H1 (cell line): Measurements from ENCODE around the gene MTRFR. TPM values are rescaled to one million over a fixed set of nuclear protein-coding genes. Genes with fewer than 3 reads are reported as not detected.

Source experiments
- CTCF ChIA-PET: fragments of 300-600 bp; sonication (Branson Sonifier 250); formaldehyde crosslinking; loops from one replicate; lab custom pipeline; 2021; ENCODE audit not compliant: partially characterized antibody; lab: Charles Lee
- POLR2A ChIA-PET: fragments of 300-600 bp; sonication (Branson Sonifier 250); formaldehyde crosslinking; loops from one replicate; lab custom pipeline; 2021; ENCODE audit warnings: inconsistent platforms; ENCODE audit not compliant: partially characterized antibody; lab: Charles Lee
- DNase-seq, 2 experiments: peaks; one replicate each; pipeline versions ENCODE4 v3.0.0 to v3.0.0-alpha.2; 2010 to 2022; ENCODE audit warnings: low spot score in 2 of 2, low read depth in 1 of 2, mixed read lengths in 1 of 2
- FAIRE-seq: peaks from 2 replicates; lab custom pipeline; 2011; peaks lifted over from hg19 to GRCh38; lab: Jason Lieb, UNC
- H2AFZ ChIP-seq: 2 replicates; pipeline ENCODE4 v1.8.1; 2012; ENCODE audit warnings: low read length, inconsistent platforms
- H2AK5ac ChIP-seq: 2 replicates; pipeline ENCODE4 v1.6.1; 2013; ENCODE audit warnings: low read depth, low read length
- H2BK120ac ChIP-seq: replicated peaks from 2 replicates; pipeline ENCODE3; 2013; ENCODE audit warnings: low read depth, low read length, inconsistent platforms
- H2BK12ac ChIP-seq: 2 replicates; pipeline ENCODE4 v1.6.1; 2013; ENCODE audit warnings: low read depth, low read length
- H2BK15ac ChIP-seq: 2 replicates; pipeline ENCODE4 v1.6.1; 2013; ENCODE audit warnings: low read length
- H2BK20ac ChIP-seq: 2 replicates; pipeline ENCODE4 v1.6.1; 2013; ENCODE audit warnings: low read length
- H2BK5ac ChIP-seq: 2 replicates; pipeline ENCODE4 v1.6.1; 2013; ENCODE audit warnings: low read depth, low read length
- H3K14ac ChIP-seq: 2 replicates; pipeline ENCODE4 v1.6.1; 2013; ENCODE audit warnings: inconsistent platforms; ENCODE audit not compliant: insufficient read length
- H3K18ac ChIP-seq: 2 replicates; pipeline ENCODE4 v1.6.1; 2013; ENCODE audit warnings: low read length; ENCODE audit errors: extremely low read depth
- H3K23ac ChIP-seq: 2 replicates; pipeline ENCODE4 v1.6.1; 2013; ENCODE audit warnings: inconsistent platforms; ENCODE audit not compliant: insufficient read length
- H3K23me2 ChIP-seq: 2 replicates; pipeline ENCODE4 v1.6.1; 2013; ENCODE audit warnings: low read depth, low read length
- H3K27ac ChIP-seq: 2 replicates; pipeline ENCODE4 v1.6.1; 2011; ENCODE audit warnings: low read depth, low read length, inconsistent platforms
- H3K27me3 ChIP-seq, 4 experiments: replicated peaks in 1 of 4; 1 replicate in 1 of 4; 2 replicates in 3 of 4; pipeline versions ENCODE4 v1.6.1 to v1.8.1; 2011 to 2013; ENCODE audit warnings: low read length in 3 of 4, mild to moderate bottlenecking in 3 of 4, inconsistent platforms in 2 of 4, mixed read lengths in 2 of 4, moderate library complexity in 1 of 4; ENCODE audit not compliant: control insufficient read depth in 3 of 4, insufficient read depth in 3 of 4; ENCODE audit errors: extremely low read depth in 1 of 4
- H3K36me3 ChIP-seq, 4 experiments: 2 replicates each; pipeline versions ENCODE4 v1.6.1 to v1.8.1; 2011 to 2013; ENCODE audit warnings: mild to moderate bottlenecking in 4 of 4, low read length in 3 of 4, moderate library complexity in 2 of 4, control low read depth in 1 of 4, inconsistent platforms in 1 of 4; ENCODE audit not compliant: insufficient read depth in 4 of 4, control insufficient read depth in 2 of 4
- H3K4ac ChIP-seq: replicated peaks from 2 replicates; pipeline ENCODE3; 2013; ENCODE audit warnings: low read length, low read depth, mixed read lengths, inconsistent platforms; ENCODE audit not compliant: insufficient read length
- H3K4me1 ChIP-seq, 4 experiments: replicated peaks in 1 of 4; 1 replicate in 1 of 4; 2 replicates in 3 of 4; pipeline versions ENCODE4 v1.6.1 to v1.8.1; 2011 to 2013; ENCODE audit warnings: low read length in 3 of 4, inconsistent platforms in 2 of 4, mixed read lengths in 1 of 4; ENCODE audit not compliant: insufficient read depth in 4 of 4, control insufficient read depth in 3 of 4
- H3K4me2 ChIP-seq, 2 experiments: 2 replicates each; pipeline versions ENCODE4 v1.6.1 to v1.8.1; 2011 to 2013; ENCODE audit warnings: low read depth in 2 of 2, low read length in 2 of 2, control low read depth in 1 of 2, inconsistent platforms in 1 of 2, mild to moderate bottlenecking in 1 of 2; ENCODE audit not compliant: insufficient read depth in 1 of 2
- H3K4me3 ChIP-seq, 4 experiments: fragments of 200-600, 300-600 bp in 1 of 4; sonication (generic), shearing (Covaris generic), sonication (Bioruptor Twin) in 1 of 4; 2 replicates each; pipeline versions ENCODE4 v1.5.1 to v1.8.1; 2011 to 2016; ENCODE audit warnings: low read length in 4 of 4, low read depth in 3 of 4, control low read depth in 2 of 4, inconsistent platforms in 2 of 4, mild to moderate bottlenecking in 2 of 4, mixed read lengths in 1 of 4, moderate library complexity in 1 of 4; ENCODE audit not compliant: insufficient read depth in 2 of 4; ENCODE audit errors: extremely low read depth in 1 of 4
- H3K56ac ChIP-seq: replicated peaks from 2 replicates; pipeline ENCODE3; 2013; ENCODE audit warnings: low read depth, mild to moderate bottlenecking, mixed read lengths, low read length, inconsistent platforms; ENCODE audit not compliant: insufficient read length
- H3K79me1 ChIP-seq: 2 replicates; pipeline ENCODE4 v1.6.1; 2013; ENCODE audit warnings: low read depth, low read length, control low read depth
- H3K79me2 ChIP-seq, 2 experiments: 2 replicates each; pipeline versions ENCODE4 v1.6.1 to v1.8.1; 2012 to 2013; ENCODE audit warnings: low read length in 2 of 2, mild to moderate bottlenecking in 2 of 2, inconsistent platforms in 1 of 2; ENCODE audit not compliant: insufficient read depth in 2 of 2, control insufficient read depth in 1 of 2
- H3K9ac ChIP-seq, 4 experiments: replicated peaks in 1 of 4; 1 replicate in 1 of 4; 2 replicates in 3 of 4; pipeline versions ENCODE4 v1.6.1 to v1.8.1; 2011 to 2013; ENCODE audit warnings: low read depth in 3 of 4, low read length in 3 of 4, control low read depth in 2 of 4, mild to moderate bottlenecking in 2 of 4, moderate library complexity in 2 of 4, inconsistent platforms in 1 of 4; ENCODE audit errors: extremely low read depth in 1 of 4
- H3K9me3 ChIP-seq, 2 experiments: 2 replicates each; pipeline versions ENCODE4 v1.6.1 to v1.8.1; 2012 to 2013; ENCODE audit warnings: mild to moderate bottlenecking in 2 of 2, moderate library complexity in 2 of 2, control low read depth in 1 of 2, inconsistent platforms in 1 of 2, low read depth in 1 of 2, low read length in 1 of 2, mixed read lengths in 1 of 2; ENCODE audit not compliant: insufficient read depth in 2 of 2
- H4K20me1 ChIP-seq, 2 experiments: replicated peaks in 1 of 2; 2 replicates each; pipeline versions ENCODE3 to v1.8.1; 2011 to 2013; ENCODE audit warnings: inconsistent platforms in 2 of 2, low read length in 2 of 2, mild to moderate bottlenecking in 1 of 2; ENCODE audit not compliant: insufficient read depth in 2 of 2, control insufficient read depth in 1 of 2
- H4K5ac ChIP-seq: 2 replicates; pipeline ENCODE4 v1.6.1; 2013; ENCODE audit warnings: low read length, low read depth, mixed read lengths, inconsistent platforms; ENCODE audit not compliant: insufficient read length
- H4K8ac ChIP-seq: 2 replicates; pipeline ENCODE4 v1.8.0; 2013; ENCODE audit warnings: mild to moderate bottlenecking, moderate library complexity, low read length, inconsistent platforms; ENCODE audit not compliant: insufficient read depth; ENCODE audit errors: extremely low read depth
- H4K91ac ChIP-seq: replicated peaks from 2 replicates; pipeline ENCODE3; 2013; ENCODE audit warnings: low read length, mixed read lengths, inconsistent platforms; ENCODE audit not compliant: insufficient read length
- ASH2L ChIP-seq: fragments of 200-600, 300-600 bp; sonication (generic); IDR thresholded peaks from one replicate; pipeline ENCODE4 v1.7.1; 2017; ENCODE audit warnings: low read length
- ATF2 ChIP-seq: IDR thresholded peaks from 2 replicates; pipeline ENCODE4 v1.6.1; 2012; ENCODE audit warnings: low read length, inconsistent platforms
- BACH1 ChIP-seq: IDR thresholded peaks from 2 replicates; pipeline ENCODE4 v1.6.1; 2012; ENCODE audit warnings: low read length, improper control_type of control experiment
- CBX5 ChIP-seq: fragments of 300-800, 300-1000 bp; sonication (generic); IDR thresholded peaks from 2 replicates; pipeline ENCODE4 v1.7.1; 2016; ENCODE audit warnings: antibody characterized with exemption, low read length, low read depth
- E2F6 ChIP-seq: IDR thresholded peaks from 2 replicates; pipeline ENCODE4 v1.6.1; 2012; ENCODE audit warnings: inconsistent platforms
- RAD21 ChIP-seq, 2 experiments: IDR thresholded peaks in 1 of 2; conservative IDR thresholded peaks in 1 of 2; 2 replicates each; pipeline ENCODE4 v1.6.1; 2011; ENCODE audit warnings: low read depth in 2 of 2, low read length in 2 of 2, improper control_type of control experiment in 1 of 2, inconsistent platforms in 1 of 2, mild to moderate bottlenecking in 1 of 2, moderate library complexity in 1 of 2
- RBBP5 ChIP-seq: IDR thresholded peaks from 2 replicates; pipeline ENCODE4 v1.7.1; 2012; ENCODE audit warnings: low read depth, mild to moderate bottlenecking, inconsistent platforms, low read length, moderate library complexity, borderline replicate concordance
- RFX5 ChIP-seq: IDR thresholded peaks from 2 replicates; pipeline ENCODE4 v1.6.1; 2011; ENCODE audit warnings: low read depth, low read length, improper control_type of control experiment, borderline replicate concordance
- SAP30 ChIP-seq: fragments of 300-600 bp; sonication (generic); IDR thresholded peaks from 2 replicates; pipeline ENCODE4 v1.7.1; 2012; ENCODE audit warnings: low read length, moderate library complexity, mild to moderate bottlenecking, inconsistent platforms; ENCODE audit not compliant: insufficient read depth, insufficient replicate concordance
- SP1 ChIP-seq: IDR thresholded peaks from 2 replicates; pipeline ENCODE4 v1.6.1; 2011; ENCODE audit warnings: low read depth, low read length
- WGBS, 2 experiments: shearing (Covaris generic) in 1 of 2; methylation state at CpG; one replicate each; pipeline versions ENCODE4 v1.1.6 to v1.1.7; 2013 to 2015; ENCODE audit warnings: low lambda C conversion rate in 2 of 2, mixed read lengths in 2 of 2, inconsistent platforms in 1 of 2, low coverage in 1 of 2, missing lambda C conversion rate in 1 of 2; ENCODE audit not compliant: insufficient replicate concordance in 2 of 2, insufficient coverage in 1 of 2, insufficient read length in 1 of 2; ENCODE audit errors: extremely low coverage in 1 of 2, missing lambda C conversion rate in 1 of 2; 5-methylcytosine and 5-hydroxymethylcytosine counted together
- polyA plus RNA-seq, 7 experiments: library from polyadenylated mRNA; depleted of rRNA in 3 of 7; stranded (reverse) in 5 of 7; unstranded in 2 of 7; fragments of >200 nt in 5 of 7; fragments of 200-250 nt in 2 of 7; gene quantifications; 1 replicate in 5 of 7; 2 replicates in 1 of 7; 4 replicates in 1 of 7; pipeline versions ENCODE4 v1.2.1 to v1.2.3, GENCODE V29; 2011 to 2013; ENCODE audit warnings: missing spikeins in 2 of 7, mixed read lengths in 2 of 7
- total RNA-seq: library from RNA; stranded (reverse); fragmentation: NEBNext Ultra II Directional; extraction: Animal tissue kit (Norgen Biotek cat#: 25700); gene quantifications from 2 replicates; pipeline ENCODE4 v1.2.1, GENCODE V29; 2021

MTRFR gene
- total and polyA plus RNA-seq, 2 of the 8 experiments (the other 6 are each of a cell fraction or from before 2014, with no cell fraction given): 9.2 to 12.9 TPM

- H3K36me3 ChIP-seq: peaks cover 0 to 11% (median 0%) of the 10 kb centered on the region in 4 experiments; a peak in 2 of 8 replicates
- H3K79me1 ChIP-seq: peaks cover 7% of the 10 kb centered on the region
- peak overlapping the region; percentile 75; the same call in 1 of the 2 replicates for H2BK5ac ChIP-seq
- no peak overlapping the region; the same call in 1 of the 2 replicates for H3K18ac ChIP-seq
- H4K91ac ChIP-seq: no peak overlapping the region
- peak overlapping the region; percentile 61 to 85 (median 71) for H3K9ac ChIP-seq
- peak overlapping the region; percentile 77; the same call in 1 of the 2 replicates for H2AFZ ChIP-seq
- H3K9me3 ChIP-seq: no peaks in the 10 kb centered on the region
- WGBS, 2 experiments: 0% methylated on average over 15 of the region's 15 CpGs; no CpG with 5 or more reads in 1 of the 2 experiments
- H4K8ac ChIP-seq: peak overlapping the region; percentile 73; the same call in 1 of the 2 replicates
- H3K4me3 ChIP-seq: peak overlapping the region; percentile 59 to 94 (median 89)
- peaks cover 8% of the 10 kb centered on the region for H3K23me2 ChIP-seq
- H3K23ac ChIP-seq: no peak overlapping the region
- H3K14ac ChIP-seq: no peak overlapping the region
- ChIA-PET CTCF (interaction anchor here (1.2 to 2.1 kb wide), 4 partner anchors 33 to 253 kb away, joined by 3 to 8 read pairs (median 4); partner anchors contain the start of gene ARL6IP4), POLR2A (interaction anchor here (0.6 to 3.7 kb wide), 48 partner anchors 8 to 1275 kb away, joined by 3 to 42 read pairs (median 4); partner anchors contain the start of genes ARL6IP4, ATP6V0A2, KMT5A and OGFOD2)
- peaks cover 0 to 4% (median 2%) of the 10 kb centered on the region in 4 experiments; a peak in 3 of 7 replicates for H3K4me1 ChIP-seq
- H3K27ac ChIP-seq: peak overlapping the region; percentile 16; the same call in 1 of the 2 replicates
- H4K20me1 ChIP-seq: peaks cover 0 to under 1% of the 10 kb centered on the region in 2 experiments
- no peaks in the 10 kb centered on the region for H3K27me3 ChIP-seq
- 0 out of 2 replicates have a peak overlapping the region, but pooled peaks have one; percentile 27 for H2BK12ac ChIP-seq
- H3K4ac ChIP-seq: peak overlapping the region; percentile 57
- H3K56ac ChIP-seq: peak overlapping the region; percentile 97
- no peak overlapping the region for H2AK5ac ChIP-seq
- no peak for FAIRE-seq
- H4K5ac ChIP-seq: peak overlapping the region; percentile 97
- no peak overlapping the region for H2BK20ac ChIP-seq
- H3K4me2 ChIP-seq: peak overlapping the region; percentile 80 to 82
- peaks cover 0 to 25% of the 10 kb centered on the region in 2 experiments; a peak in 3 of 4 replicates for H3K79me2 ChIP-seq
- H2BK15ac ChIP-seq: 0 out of 2 replicates have a peak overlapping the region, but pooled peaks have one; percentile 92
- DNase-seq: no peak
- H2BK120ac ChIP-seq: no peak overlapping the region
- TF ChIP-seq CBX5 (no peak), RAD21 (IDR thresholded peaks at IDR 0.05 in 1 of 2, conservative IDR thresholded peaks at IDR 0.05 in 1 of 2; ENCODE audit: low read depth in 2 of 2, low read length in 2 of 2) (no peak), BACH1 (no peak), E2F6 (peak; percentile 51; the same call in 1 of the 2 replicates), ASH2L (no peak), SP1 (no peak), ATF2 (no peak), RBBP5 (no peak), SAP30 (no peak), RFX5 (no peak)
These were observed 797 bp upstream of the MTRFR start for GRCh38 chr12:123232472-123232806.
